Left forelimb (tissue), 1 donor: ENCODE data around the gene CHRNB2.

ENCODE experiments used
- DNase-seq: peaks from one replicate; pipeline ENCODE4 v3.0.0-alpha.2; 2018; ENCODE audit warnings: low spot score

CHRNB2 gene

GRCh38 chr1:154553056-154554030 is 14.2 kb upstream of the CHRNB2 start:
- DNase-seq: no peak

GRCh38 chr1:154556422-154556821 is 11.2 kb upstream of the CHRNB2 start:
- no peak for DNase-seq

- no peak for DNase-seq
Measured at GRCh38 chr1:154557248-154557938, 10.2 kb upstream of the CHRNB2 start.

GRCh38 chr1:154557939-154558719 is 9.4 kb upstream of the CHRNB2 start, which contains the start of gene UBE2Q1:
Gene UBE2Q1, minus strand, starts transcription at chr1:154558662. Its CDS starts 109 bp downstream, at chr1:154558553.
- DNase-seq: peak; percentile 70

GRCh38 chr1:154558720-154559465 is 8.7 kb upstream of the CHRNB2 start:
- peak; percentile 99 for DNase-seq

GRCh38 chr1:154559466-154560044 is 8.0 kb upstream of the CHRNB2 start:
- DNase-seq: peak; percentile 89

GRCh38 chr1:154565876-154566275 is 1.7 kb upstream of the CHRNB2 start:
- DNase-seq: no peak

- no peak for DNase-seq
Measured at GRCh38 chr1:154568157-154568815, 708 bp downstream of the CHRNB2 start.

- DNase-seq: no peak
Measured at GRCh38 chr1:154571244-154571963, 3.8 kb downstream of the CHRNB2 start.

- no peak for DNase-seq
Measured at GRCh38 chr1:154571964-154572288, 4.3 kb downstream of the CHRNB2 start.

- no peak for DNase-seq
Measured at GRCh38 chr1:154572468-154573167, 5.0 kb downstream of the CHRNB2 start.

- no peak for DNase-seq
Measured at GRCh38 chr1:154573168-154573510, 5.6 kb downstream of the CHRNB2 start.

- no peak for DNase-seq
Measured at GRCh38 chr1:154574716-154575115, 7.1 kb downstream of the CHRNB2 start.

- no peak for DNase-seq
Measured at GRCh38 chr1:154575147-154575927, 7.8 kb downstream of the CHRNB2 start.

- DNase-seq: no peak
Measured at GRCh38 chr1:154575951-154576566, 8.5 kb downstream of the CHRNB2 start.

GRCh38 chr1:154577346-154578057 is 9.9 kb downstream of the CHRNB2 start:
- DNase-seq: no peak

GRCh38 chr1:154578058-154578418 is 10.5 kb downstream of the CHRNB2 start:
- DNase-seq: no peak

- DNase-seq: no peak
Measured at GRCh38 chr1:154579374-154579773, 11.8 kb downstream of the CHRNB2 start.
